Body of pancreas (tissue), 4 donors: ENCODE data around the gene DSP.

Experiments used
- POLR2A ChIP-seq, 3 donors: fragments of 450-650 bp; IDR thresholded peaks; one replicate each; pipeline ENCODE4 v1.6.1; 2016; ENCODE audit warnings: antibody characterized with exemption in 3 of 3, mild to moderate bottlenecking in 2 of 3
- TF ChIP-seq, protein P1 (sequence below), 7 experiments: fragments of 450-650 bp in 4 of 7; fragments of 200-600 bp in 3 of 7; sonication (generic) in 3 of 7; IDR thresholded peaks; one replicate each; pipeline ENCODE4 v1.5.1; 2016 to 2019; ENCODE audit warnings: antibody characterized with exemption in 7 of 7

DNA sequence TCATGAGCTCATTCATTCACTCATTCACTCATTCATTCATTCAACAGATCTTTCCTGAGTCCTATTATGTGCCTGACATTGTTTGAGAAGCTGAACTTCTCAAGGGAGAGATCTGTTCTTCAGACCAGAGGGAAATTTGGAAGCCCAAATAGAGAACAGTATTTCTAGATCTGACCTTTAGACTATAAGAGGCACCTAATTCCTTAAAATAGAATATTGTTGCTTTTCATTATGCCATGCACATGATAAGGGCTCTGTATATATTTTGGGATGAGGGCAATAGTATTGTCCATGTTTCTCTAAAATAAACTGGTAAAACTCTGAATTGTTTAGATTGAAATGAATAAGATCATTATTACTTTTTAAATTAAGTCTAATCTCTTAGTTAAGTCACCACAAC is 18.6 kb upstream of the DSP start:
- TF ChIP-seq, protein P1, sequence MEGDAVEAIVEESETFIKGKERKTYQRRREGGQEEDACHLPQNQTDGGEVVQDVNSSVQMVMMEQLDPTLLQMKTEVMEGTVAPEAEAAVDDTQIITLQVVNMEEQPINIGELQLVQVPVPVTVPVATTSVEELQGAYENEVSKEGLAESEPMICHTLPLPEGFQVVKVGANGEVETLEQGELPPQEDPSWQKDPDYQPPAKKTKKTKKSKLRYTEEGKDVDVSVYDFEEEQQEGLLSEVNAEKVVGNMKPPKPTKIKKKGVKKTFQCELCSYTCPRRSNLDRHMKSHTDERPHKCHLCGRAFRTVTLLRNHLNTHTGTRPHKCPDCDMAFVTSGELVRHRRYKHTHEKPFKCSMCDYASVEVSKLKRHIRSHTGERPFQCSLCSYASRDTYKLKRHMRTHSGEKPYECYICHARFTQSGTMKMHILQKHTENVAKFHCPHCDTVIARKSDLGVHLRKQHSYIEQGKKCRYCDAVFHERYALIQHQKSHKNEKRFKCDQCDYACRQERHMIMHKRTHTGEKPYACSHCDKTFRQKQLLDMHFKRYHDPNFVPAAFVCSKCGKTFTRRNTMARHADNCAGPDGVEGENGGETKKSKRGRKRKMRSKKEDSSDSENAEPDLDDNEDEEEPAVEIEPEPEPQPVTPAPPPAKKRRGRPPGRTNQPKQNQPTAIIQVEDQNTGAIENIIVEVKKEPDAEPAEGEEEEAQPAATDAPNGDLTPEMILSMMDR (IDR thresholded peaks at IDR 0.05): no peak
- no peak for TF ChIP-seq POLR2A (IDR thresholded peaks at IDR 0.05)
